HG02623 (cell line): ENCODE measurements around the gene HES1.

Source experiments
- ATAC-seq: cut with Tn5 transposase; IDR thresholded peaks from one replicate; pipeline ENCODE4 v1.9.1; 2021; ENCODE audit warnings: moderate library complexity; ENCODE audit not compliant: unreplicated experiment

HES1 gene

DNA sequence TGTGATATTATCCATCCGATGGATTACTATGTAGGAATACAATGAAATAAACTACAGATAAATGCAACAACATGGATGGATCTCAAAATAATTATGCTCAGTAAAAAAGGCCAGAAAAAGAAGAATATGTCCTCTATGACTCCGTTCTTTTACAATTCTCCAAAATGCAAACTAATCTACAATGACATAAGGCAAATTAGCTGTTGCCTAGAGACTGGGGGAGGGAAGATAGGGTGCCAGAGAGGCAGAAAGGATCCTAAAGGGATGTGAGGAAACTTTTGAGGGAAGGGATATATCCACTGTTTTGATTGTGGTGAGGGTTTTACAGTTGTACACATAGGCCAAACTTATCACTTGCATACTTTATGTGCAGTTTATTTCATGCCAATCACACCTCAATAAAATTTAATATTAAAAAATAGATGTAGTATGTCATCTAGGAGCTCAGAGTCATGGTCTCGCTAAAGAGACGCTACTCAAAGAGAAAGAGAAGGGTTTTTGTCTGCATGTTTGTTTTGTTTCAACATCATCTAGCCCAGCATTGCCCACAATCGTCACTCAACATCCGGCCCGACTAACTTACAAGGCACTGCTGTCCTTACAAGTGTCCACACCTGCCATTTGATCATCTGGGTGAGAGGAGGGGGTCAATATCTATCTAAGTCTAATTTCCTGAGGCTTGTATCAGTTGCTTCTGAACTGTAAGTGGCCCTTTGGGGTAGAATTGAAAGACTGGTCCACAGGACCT is 29.5 kb downstream of the HES1 start:
- no peak for ATAC-seq

DNA sequence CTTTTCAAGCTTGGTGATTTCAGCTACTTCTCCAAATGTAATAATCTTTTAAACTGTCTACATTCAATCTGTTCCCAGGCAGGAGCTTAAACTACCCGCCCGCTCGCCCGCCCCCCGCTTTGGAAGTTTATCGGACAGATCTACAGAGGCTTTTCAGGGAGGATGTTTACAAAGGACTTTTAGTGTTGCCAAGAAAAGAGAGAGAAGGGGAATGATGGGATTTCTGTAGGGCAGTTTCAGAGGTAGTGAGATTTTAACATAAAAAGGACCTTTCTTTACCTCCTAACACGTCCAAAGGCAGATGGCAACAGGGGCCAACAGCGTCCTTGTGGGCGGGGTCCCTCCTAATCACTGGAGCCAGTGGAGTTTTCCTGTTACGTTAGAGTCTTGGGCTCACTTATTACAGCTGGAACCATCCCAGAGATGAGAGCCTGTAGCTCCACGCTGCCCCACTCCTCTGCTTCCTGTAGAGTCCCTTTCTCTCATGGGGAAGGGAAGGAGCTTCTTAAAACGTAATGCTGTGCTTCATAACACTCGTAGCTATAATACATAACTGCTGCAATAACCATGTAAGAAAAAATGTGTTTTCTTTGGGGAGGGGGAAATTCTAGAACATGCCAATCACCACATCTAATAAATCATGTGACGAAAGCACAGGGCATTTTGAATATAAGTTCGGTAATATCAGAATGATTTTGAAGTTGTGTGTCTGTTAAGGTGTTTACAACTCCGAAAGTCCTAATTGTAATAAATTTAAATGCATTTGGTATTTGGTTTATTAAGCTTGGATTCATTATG is 30.9 kb downstream of the HES1 start:
- ATAC-seq: no peak

DNA sequence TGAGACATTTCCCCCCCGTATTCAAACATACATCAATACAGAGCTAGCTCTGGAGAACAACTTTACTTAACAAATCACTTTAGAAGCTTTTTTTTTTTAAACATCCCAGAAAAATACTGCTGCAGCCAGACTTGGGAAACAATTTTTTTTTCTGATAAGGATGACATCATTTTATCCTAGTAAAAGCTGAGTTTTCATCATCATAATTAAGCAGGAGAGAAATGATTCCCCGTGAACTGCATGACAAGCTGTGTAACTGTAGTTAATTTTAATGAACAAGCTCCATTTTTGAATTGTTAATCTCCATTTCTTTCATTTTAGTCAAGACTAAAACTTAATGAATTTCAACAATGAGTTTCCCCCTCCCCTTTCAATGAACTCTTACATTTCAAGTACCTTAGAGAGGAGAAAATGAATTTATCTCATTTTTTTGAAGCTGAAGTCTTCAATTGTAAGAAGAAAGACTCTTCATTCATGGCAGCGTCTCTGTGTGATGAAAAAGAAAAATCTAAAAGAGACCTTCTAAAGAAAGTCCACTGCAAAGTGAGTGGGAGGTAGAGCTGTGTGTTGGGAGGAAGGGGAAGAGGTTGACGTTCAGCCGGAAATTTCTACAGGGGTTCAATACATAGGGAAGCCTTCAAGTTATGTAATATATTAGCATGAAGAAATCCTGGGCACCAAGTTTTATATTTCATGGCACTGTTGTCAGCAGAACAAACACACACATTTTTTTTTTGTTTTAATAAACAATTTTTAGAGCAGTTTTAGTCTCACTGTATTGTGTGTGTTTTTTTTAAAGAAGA is 31.7 kb downstream of the HES1 start:
- ATAC-seq: no peak

DNA sequence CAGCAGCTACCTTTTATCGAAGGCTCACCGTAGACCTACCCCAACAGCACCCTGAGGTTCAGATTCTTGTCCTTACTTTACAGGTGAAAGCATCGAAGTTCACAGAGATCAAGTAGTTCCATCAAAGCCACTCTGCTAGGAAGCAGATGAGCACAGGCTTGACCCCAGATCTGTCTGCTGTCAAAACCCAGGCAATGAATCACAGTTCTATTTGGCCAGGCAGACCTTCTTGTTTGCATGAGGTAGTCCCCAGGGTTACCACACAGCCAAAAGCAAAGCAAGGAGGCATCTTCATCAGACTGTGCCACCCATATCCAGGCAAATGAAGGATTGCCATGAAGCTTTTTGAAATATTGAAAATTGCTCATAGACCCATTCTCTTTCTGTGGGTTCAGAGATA is 33.0 kb downstream of the HES1 start:
- ATAC-seq: no peak

DNA sequence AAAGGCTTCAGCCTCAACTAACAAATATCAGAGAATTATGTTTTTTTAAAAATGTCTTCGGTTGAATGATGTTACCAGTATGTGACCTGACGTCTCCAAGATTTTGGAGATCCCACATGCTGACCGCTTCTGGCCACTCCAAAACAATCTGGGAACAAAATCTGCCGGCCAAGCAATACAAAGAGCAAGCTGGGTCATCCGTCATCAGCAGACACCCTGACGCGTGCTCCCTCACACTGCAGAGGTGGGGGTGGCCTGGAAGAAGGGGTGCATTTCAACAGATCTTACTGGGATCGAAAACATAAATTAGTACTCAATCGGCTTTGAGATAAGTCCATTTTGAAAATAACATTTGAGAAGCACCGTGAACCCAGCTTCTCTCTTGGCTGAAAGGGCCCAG is 33.6 kb downstream of the HES1 start:
- ATAC-seq: no peak

DNA sequence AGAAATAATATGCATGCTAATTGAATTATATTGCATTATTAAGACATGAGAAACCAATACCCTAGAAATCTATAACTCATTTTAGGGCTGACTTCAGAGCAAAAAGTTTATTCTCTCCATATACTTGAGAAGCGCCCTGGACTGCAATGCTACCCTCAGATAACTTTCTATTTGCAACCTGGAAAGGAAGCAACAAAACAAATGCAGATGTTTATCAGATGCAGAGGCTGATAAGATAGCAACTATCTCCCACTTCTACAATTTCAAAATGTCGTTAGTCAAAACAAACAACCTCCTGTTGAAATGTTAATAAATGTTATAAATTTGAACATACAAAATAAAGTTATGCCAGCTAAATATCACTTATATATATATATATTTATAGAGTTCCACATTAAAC is 34.8 kb downstream of the HES1 start:
- ATAC-seq: no peak

DNA sequence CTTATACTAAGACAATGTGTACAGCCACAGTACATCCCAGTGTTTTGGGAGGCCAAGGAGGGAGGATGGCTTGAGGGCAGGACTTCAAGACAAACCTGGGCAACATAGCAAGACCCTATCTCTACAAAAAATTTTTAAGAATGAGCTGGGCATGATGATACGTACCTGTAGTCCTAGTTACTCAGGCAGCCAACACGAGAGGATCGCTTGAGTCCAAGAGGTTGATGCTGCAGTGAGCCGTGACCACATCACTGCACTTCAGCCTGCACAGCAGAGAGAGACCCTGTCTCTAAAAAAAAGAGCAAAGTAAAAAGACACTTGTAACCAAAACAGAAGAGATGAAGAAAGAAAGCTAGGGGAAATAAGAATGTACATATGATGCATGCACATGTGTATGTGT is 38.5 kb downstream of the HES1 start:
- ATAC-seq: no peak

DNA sequence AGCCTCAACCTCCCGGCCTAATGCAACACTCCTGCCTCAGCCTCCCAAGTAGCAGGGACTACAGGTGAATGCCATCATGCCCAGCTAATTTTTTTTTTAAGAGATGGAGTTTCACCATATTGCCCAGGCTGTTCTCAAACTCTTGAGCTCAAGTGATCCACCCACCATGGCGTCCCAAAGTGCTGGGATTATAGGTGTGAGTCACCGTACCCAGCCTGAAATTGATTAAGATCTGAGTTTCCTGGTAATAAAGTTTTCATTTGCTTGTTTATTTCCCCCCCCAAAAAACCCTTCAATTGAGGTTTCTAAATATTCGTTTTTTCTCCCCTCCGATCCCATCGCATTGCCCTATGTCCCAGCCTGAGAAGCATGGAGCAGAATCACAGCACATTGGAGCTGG is 39.0 kb downstream of the HES1 start:
- no peak for ATAC-seq

DNA sequence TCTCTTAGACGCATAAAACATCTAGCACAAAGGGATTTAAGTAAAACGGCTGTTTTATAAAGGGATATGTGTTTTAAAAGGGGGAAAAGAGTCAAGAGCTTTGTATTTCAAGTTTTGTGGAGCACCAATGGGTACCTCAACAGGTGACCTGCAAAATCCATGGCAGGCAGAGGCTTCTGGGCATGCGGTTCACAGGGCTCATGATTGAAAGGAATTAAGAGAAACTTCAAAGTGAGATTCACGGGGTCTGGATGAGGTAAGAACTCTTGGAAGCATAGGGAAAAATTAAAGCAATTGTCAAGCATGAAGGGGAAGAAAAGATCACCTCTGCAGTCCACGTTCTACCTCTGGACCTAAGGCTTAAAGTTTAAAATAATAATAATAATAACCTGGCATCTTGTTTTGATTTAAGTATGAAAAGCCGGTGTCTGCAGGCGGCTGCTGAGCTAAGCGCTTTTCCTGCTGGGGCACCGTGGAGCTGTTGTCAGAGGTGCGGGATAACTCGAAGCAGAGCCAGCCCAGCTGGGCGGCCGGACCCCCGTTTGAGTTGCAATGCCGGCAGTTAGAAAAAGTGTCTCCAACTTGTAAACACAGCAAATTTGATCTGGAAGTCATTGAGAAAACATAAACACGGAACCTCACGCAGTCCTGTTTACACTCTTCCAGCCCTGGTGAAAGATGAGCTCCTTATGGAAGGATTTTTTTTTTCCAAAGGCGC is 40.5 kb downstream of the HES1 start:
- ATAC-seq: no peak

DNA sequence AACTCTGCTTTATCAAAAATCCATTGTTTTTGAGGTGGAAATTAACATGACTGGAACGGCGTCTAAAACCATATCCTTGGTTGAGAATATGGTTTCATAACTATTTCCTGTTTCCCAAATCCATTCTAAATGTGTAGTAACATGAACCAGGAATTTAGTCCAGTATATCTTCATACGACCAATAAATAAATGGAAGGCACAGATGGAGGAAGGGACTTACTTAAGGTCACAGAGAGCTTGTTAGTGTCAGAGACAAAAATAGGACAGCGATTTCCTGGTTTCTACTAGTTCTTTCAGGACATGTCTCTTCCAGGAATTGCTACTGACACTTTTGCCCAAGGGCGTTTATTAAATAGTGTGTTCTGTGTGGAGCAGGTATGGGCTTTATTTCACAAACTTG is 41.2 kb downstream of the HES1 start:
- ATAC-seq: no peak

DNA sequence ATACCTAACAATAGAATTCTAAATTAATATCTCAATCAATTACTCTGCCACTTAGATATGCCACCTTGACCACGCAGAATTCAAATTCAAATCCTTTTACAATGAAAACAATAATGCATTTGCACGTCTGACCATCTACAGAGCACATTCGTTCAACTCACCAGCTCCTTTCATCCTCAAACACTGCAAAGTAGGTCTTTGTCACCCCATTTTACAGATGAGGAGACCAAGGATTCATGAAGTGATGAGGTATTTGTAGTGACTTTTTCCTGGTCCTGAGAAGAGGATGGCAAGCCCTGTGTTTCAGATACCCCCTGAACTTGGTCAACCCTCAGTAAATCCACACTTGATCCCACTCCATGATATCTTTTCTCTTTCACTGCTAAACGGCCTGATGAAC is 42.2 kb downstream of the HES1 start:
- no peak for ATAC-seq

DNA sequence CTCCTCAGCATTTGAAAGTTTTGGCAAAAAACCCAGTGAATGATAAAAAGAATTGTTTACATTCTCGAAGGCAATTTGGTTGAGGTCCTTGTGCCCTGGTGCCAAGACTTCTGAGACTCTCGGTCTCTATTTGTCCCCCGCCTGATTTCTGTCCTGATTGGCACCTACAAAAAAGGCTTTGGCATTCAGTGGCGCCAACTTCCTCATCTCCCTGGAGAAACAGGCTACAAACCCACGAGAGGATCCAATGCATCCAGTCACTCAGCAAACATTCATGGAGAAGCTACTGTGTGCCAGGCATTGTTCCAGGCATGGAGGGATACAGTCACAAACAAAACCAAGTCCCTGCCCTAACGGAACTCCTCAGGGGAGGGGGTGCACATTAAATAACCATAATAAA is 42.7 kb downstream of the HES1 start:
- no peak for ATAC-seq

DNA sequence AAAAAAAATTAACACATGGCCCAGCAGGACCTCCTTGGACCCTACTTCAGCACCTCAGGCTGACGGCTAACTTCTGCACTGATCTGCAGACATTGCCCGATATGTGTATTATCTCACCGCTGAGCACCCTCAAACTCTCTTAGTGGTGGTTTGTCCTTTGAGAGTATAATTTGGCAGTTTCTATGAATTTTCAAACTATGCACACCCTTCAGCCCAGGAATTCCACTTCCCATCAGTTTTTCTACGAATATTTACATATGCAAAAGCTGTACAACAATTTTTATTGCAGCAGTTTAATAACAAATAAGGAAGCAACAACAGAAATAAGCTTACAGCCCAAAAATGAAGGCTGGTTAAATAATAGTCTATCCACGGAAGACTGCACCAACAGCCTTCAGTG is 44.6 kb downstream of the HES1 start:
- ATAC-seq: no peak

DNA sequence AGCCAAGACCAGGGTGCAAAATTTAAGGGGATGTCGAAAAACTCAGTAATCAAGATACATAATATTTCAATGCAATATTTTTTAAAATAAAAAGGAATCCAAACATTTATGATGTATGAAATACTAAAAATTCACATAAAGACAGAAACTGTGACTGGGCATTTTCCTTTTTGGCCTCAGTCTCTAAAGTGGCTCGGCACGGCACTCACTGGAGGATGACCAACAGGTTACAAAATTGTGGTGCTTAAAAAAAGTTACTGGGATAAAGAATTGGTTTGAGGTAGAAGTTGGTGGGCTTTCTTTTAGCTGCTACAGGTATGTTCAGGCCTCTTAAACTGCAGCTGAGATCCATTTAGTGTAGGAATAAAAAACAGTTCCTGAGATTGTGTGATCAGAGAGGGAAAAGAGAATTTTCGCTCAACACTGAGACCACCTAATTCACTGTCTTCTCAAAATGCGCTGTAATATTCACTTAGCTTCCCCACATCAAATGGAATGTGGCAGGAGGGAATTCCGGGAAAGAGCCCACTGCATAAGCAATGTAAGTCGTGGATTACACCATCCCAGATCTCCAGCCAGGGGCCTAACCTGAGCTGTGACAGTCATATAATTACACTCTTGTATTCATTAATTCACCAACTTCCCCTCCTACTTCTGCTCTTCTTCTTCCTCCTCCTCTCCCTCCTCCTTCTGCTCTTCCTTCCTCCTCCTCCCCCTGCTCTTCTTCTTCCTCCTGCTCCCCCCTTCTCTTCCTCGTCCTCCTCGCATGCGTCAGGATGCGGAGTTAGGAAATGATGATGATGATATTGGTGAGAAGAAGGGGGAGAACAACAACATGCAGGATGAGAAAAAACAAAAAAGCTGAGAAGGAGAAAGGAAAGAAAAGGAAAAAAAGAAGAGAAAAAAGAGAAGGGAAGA is 45.9 kb downstream of the HES1 start:
- no peak for ATAC-seq

DNA sequence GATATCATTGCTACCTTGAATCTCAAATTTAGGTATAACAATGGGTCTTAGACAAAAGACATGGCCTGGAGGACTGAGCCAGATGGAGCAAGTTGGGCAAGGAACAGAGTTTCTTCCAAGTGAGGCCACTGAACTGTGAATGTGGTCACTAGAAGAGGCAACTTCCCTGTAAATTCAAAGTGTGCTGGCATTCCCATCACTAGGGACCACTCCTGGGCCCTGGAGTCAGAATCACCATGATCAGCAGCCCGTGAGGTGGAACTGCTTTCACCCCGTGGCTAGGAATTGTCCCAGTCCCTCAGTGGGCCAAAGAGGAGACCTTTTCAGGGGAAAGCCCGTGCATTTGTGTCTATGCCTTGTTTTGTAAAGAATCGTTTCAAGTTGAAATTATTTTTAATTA is 47.3 kb downstream of the HES1 start:
- no peak for ATAC-seq

DNA sequence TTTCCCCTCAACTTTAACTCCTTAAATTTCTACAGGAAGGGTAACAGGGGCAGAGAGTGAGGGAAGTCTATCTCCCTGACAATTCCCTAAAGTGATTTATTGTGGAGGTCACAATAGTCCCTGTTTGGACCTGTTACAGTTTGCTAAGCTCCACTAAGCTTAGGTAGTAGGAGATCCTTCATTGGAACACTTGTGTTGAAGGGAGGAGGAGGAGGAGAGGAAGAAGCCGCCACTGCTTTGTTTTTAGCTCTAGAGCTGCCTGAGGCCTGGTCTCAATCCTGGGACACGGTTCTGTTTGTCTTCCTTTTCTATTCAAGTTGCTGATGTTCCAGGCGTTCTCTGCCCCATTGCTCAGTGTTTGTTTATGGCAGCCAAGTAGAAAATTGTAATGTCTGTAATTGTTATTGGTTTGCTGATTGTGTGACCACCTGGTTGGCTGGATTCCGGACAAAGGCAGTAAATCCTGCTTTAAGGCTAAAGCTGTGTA is 48.4 kb downstream of the HES1 start:
- ATAC-seq: no peak

DNA sequence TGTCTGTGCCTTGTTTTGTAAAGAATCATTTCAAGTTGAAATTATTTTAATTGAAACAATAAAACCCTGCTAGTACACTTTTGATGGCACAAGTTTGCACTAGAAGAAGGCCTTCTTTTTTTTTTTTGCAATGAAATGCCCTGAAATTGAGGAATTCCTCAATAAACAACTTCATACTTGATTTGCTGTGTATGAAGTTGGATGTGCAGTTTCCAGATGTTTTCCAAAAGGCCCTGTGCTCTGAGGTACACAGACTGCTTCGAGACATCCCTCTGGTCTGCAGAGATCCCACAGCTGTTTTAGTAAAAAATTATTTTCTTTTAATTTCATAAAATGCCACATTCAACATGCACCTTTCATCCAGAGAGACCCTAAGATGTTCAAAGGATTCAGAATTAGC is 48.9 kb downstream of the HES1 start:
- no peak for ATAC-seq

DNA sequence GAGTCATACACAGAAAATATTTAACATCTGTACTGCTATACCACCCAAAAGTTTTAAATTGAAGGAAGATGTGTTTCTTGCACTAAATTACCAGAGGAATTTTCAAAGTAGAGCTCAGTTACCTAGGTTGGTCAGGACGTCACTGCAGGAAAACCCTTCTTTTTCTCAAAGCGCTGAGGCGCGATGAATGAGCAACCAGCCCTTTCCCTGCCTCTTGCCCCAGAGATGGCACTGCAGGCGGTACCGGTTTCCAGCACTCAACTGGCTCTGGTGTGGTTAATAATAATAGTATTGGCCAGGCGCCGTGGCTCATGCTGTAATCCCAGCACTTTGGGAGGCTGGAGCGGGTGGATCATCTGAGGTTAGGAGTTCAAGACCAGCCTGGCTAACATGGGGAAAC is 49.3 kb downstream of the HES1 start:
- ATAC-seq: no peak

DNA sequence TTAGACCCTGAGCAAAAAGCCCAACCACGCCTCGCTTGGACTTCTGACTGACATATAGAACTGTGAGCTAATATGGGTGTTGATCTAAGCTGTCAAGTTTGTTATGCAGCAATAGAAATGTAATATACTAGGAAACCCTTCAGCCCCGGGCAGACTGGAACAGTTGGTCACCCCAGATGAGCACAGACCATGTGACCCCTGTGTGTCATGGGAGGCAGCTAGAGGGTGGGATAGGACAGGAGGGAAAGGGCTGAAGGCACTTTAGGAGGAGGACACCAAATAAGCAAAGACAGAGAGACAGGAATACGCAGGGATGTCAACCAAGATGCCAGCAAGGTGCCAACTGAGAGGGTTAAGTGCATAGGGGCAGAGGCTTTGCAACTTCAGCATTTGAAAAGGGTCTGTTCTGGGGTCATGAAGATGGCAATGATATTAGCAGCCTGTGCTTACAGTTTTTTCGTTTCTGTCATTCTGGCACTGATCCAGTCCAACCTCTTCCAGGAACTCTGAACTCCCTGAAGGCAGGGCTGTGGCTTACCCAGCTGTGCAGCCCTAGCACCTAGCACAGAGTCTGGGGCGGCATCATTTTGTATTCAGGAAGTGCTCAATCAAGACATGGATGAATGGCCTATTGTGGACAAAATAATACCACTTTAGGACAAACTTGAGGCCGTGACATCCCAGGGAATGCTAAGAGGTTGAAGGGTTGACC is 51.4 kb downstream of the HES1 start:
- no peak for ATAC-seq
